CD4-positive, alpha-beta T cell (primary cell): ENCODE measurements around the gene EHD3. TPM values are rescaled to one million over a fixed set of nuclear protein-coding genes. Genes with fewer than 3 reads are reported as not detected.
A peak's percentile ranks its signal among the peaks of the same experiment; 100 is the strongest.

Source experiments
- ATAC-seq: fragments of 200-7000 bp; cut with Tn5 transposase; one replicate; pipeline ENCODE4 v1.10.0; 2022; ENCODE audit warnings: mild to moderate bottlenecking; ENCODE audit not compliant: poor library complexity
- CTCF ChIA-PET: fragments of 350-600 bp; sonication (Branson Sonifier 250); formaldehyde crosslinking; loops from one replicate; lab custom pipeline; 2021; ENCODE audit warnings: antibody characterized with exemption, inconsistent platforms; lab: Charles Lee
- POLR2A ChIA-PET: fragments of 350-600 bp; sonication (Branson Sonifier 250); formaldehyde crosslinking; loops from one replicate; lab custom pipeline; 2021; ENCODE audit warnings: antibody characterized with exemption, inconsistent platforms; lab: Charles Lee
- DNase-seq, 14 experiments: peaks; one replicate each; pipeline ENCODE4 v3.0.0-alpha.2; 2013 to 2020; ENCODE audit warnings: mixed read lengths in 2 of 14
- H3K27ac ChIP-seq, 2 donors: one replicate each; pipeline versions ENCODE4 v1.5.1 to v1.7.0; 2013; ENCODE audit warnings: low read length in 2 of 2, low read depth in 1 of 2, mild to moderate bottlenecking in 1 of 2
- H3K27me3 ChIP-seq, 2 experiments: 1 replicate in 1 of 2; 2 replicates in 1 of 2; pipeline versions ENCODE4 v1.6.1 to v1.7.0; 2013; ENCODE audit warnings: low read length in 2 of 2, control low read depth in 1 of 2, mild to moderate bottlenecking in 1 of 2, moderate library complexity in 1 of 2; ENCODE audit not compliant: insufficient read depth in 2 of 2, control insufficient read depth in 1 of 2
- H3K36me3 ChIP-seq: one replicate; pipeline ENCODE4 v1.6.1; 2013; ENCODE audit warnings: low read length, control low read depth; ENCODE audit not compliant: insufficient read depth
- H3K4me1 ChIP-seq: one replicate; pipeline ENCODE4 v1.6.1; 2013; ENCODE audit warnings: low read length, control low read depth; ENCODE audit not compliant: insufficient read depth
- H3K4me3 ChIP-seq: one replicate; pipeline ENCODE4 v1.5.1; 2013; ENCODE audit warnings: mild to moderate bottlenecking, low read length, moderate library complexity
- H3K9me3 ChIP-seq, 2 experiments: 1 replicate in 1 of 2; 2 replicates in 1 of 2; pipeline versions ENCODE4 v1.6.1 to v1.7.0; 2013; ENCODE audit warnings: low read length in 2 of 2, mild to moderate bottlenecking in 2 of 2, control low read depth in 1 of 2, moderate library complexity in 1 of 2; ENCODE audit not compliant: control insufficient read depth in 1 of 2, insufficient read depth in 1 of 2
- H3K27ac Mint-ChIP-seq: one replicate; pipeline ENCODE4 v1.8.0; 2020; ENCODE audit warnings: mixed read lengths
- H3K27me3 Mint-ChIP-seq: one replicate; pipeline ENCODE4 v1.8.0; 2021; ENCODE audit warnings: mixed read lengths
- H3K36me3 Mint-ChIP-seq: one replicate; pipeline ENCODE4 v1.8.0; 2021; ENCODE audit warnings: low read depth, mixed read lengths
- H3K4me1 Mint-ChIP-seq: one replicate; pipeline ENCODE4 v1.8.0; 2021; ENCODE audit warnings: low read depth, mixed read lengths
- H3K4me3 Mint-ChIP-seq: one replicate; pipeline ENCODE4 v1.8.0; 2020; ENCODE audit warnings: mild to moderate bottlenecking, mixed read lengths
- H3K9me3 Mint-ChIP-seq: one replicate; pipeline ENCODE4 v1.8.0; 2020; ENCODE audit warnings: mixed read lengths
- intact Hi-C, 2 experiments: fragments of 100-400 bp; cut with DNase I in 1 of 2; cut with micrococcal nuclease in 1 of 2; formaldehyde crosslinking; loops; one replicate each; pipeline versions ENCODE4 v1.15.1 to v1.9.0; 2023 to 2025; cut with DNase I, micrococcal nuclease
- polyA plus RNA-seq, 2 donors: library from polyadenylated mRNA; unstranded; fragments of 120-200 nt; gene quantifications; one replicate each; pipeline ENCODE4 v1.2.1, GENCODE V29; 2013
- total RNA-seq, 174 experiments: library from RNA in 2 of 174; stranded (reverse) in 2 of 174; gene quantifications; one replicate each; pipeline ENCODE4 v1.2.3 and lab custom pipeline; 2021 to 2026
- TF ChIP-seq, protein P1 (sequence below): fragments of 200-600 bp; IDR thresholded peaks from one replicate; pipeline ENCODE4 v1.8.0; 2022; ENCODE audit warnings: antibody characterized with exemption, mild to moderate bottlenecking

The EHD3 gene
- total RNA-seq = 1 to 10 TPM; 1.4 to 1.7 TPM
- 4.0 TPM for polyA plus RNA-seq (2013, experiment 1 of 2)
- polyA plus RNA-seq (2013, experiment 2 of 2) = 3.8 TPM
- total RNA-seq (lab: John Stamatoyannopoulos, UW) = 0.36 to 15.3 (median 7.0) reads per million in 172 experiments

DNA sequence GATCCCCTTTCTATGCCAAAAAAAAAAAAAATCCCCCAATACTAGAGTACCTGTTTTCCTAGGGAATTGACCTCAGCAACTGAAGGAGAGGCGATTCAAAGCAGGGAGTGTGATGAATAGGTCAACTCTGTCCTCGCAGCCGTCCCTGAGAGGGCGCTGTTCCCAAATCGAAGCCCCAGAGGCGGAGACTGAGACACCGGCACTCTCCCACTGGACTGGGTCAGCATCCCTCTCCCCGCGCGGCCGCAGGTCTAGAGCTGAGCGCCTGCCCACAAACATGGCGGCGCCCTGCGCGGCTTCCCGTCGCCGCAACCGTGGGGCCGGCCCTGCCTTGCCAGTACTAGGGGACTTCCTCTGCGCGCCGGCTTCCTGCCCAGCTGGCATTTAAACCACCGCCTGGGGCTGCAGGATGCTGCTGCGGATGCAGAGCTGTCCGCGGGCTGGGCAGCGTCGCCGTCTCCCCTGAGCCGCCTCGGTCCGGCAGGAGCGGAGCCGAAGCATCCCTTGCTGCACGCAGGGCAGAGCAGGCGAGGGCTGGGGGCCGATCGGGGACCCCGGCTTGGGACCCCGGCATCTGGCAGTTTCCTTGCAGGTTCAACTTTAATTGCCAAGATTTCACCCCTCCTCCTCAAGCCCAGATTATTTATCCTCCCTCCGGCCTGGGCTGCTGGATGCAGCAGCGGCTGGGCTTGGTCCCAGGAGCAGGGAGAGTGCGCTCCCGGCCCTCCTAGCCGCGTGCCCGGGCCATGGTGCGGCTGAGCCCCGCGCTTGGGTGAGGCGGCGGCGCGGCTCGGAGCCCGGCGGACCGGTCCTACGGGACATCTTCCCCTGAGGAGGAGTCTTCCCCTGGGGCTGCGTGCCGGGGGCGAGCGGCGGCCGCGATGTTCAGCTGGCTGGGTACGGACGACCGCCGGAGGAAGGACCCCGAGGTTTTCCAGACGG lies at the start of gene EHD3:
Gene EHD3, plus strand, starts transcription at position 412 of the 942 bp plus-strand sequence. Its CDS starts 470 bp downstream, at position 882.
- ATAC-seq (peak; percentile 97), DNase-seq (peak; percentile 51 to 85 (median 71))
- Mint-ChIP-seq H3K36me3 (no peaks in the 10 kb centered on the region), H3K27ac (peak within 1 kb of the TSS; percentile 78), H3K4me1 (peaks cover 31% of the 10 kb centered on the region), H3K9me3 (no peaks in the 10 kb centered on the region), H3K4me3 (peak within 1 kb of the TSS; percentile 86), H3K27me3 (peaks cover 9% of the 10 kb centered on the region)
- Histone ChIP-seq H3K27me3 (no peaks in the 10 kb centered on the region), H3K27ac (no peak within 1 kb of the TSS), H3K4me1 (peaks cover 20% of the 10 kb centered on the region), H3K4me3 (peak within 1 kb of the TSS; percentile 73), H3K9me3 (no peaks in the 10 kb centered on the region), H3K36me3 (no peaks in the 10 kb centered on the region)
- POLR2A ChIA-PET = no interaction called here
- intact Hi-C loops = loop anchor here in 1 of 2 experiments (5.0 to 10.0 kb wide), 5 partner anchors 98 to 1079 kb away; partner anchors contain the start of genes SLC30A6 and SPAST
- CTCF ChIA-PET = interaction anchor here (0.6 to 1.0 kb wide), 2 partner anchors 522 to 990 kb away, joined by 4 read pairs; no protein-coding TSS in a partner anchor
- TF ChIP-seq, protein P1, sequence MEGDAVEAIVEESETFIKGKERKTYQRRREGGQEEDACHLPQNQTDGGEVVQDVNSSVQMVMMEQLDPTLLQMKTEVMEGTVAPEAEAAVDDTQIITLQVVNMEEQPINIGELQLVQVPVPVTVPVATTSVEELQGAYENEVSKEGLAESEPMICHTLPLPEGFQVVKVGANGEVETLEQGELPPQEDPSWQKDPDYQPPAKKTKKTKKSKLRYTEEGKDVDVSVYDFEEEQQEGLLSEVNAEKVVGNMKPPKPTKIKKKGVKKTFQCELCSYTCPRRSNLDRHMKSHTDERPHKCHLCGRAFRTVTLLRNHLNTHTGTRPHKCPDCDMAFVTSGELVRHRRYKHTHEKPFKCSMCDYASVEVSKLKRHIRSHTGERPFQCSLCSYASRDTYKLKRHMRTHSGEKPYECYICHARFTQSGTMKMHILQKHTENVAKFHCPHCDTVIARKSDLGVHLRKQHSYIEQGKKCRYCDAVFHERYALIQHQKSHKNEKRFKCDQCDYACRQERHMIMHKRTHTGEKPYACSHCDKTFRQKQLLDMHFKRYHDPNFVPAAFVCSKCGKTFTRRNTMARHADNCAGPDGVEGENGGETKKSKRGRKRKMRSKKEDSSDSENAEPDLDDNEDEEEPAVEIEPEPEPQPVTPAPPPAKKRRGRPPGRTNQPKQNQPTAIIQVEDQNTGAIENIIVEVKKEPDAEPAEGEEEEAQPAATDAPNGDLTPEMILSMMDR = no peak

DNA sequence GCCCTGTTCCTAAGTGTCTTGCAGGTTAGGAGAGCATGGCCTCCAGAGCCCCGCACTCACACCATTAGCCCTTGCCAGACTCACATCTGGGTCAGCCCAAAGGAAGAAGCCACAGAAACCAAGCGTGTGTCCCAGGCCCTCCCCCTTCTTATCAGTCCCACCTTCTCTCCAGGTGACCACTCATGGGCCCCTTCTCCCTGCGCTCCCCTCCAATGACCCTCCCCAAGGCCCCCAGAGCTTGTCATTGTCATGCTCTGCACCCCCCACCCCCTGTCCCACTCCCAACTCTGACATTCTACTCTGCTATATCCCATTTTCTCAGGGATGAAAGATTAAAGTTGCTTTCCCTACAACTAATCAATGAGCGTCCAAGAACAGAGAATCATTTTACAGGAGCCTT lies 46.8 kb upstream of the EHD3 start:
- ATAC-seq (no peak), DNase-seq (no peak)
- ChIA-PET CTCF (no interaction called here), POLR2A (no interaction called here)
- H3K9me3 Mint-ChIP-seq = no peaks in the 10 kb centered on the region
- no peaks in the 10 kb centered on the region for H3K27me3 ChIP-seq
- H3K36me3 Mint-ChIP-seq = peaks cover 4% of the 10 kb centered on the region
- no peaks in the 10 kb centered on the region for H3K4me1 ChIP-seq
- H3K4me1 Mint-ChIP-seq = no peaks in the 10 kb centered on the region
- no peak overlapping the region for H3K27ac ChIP-seq
- no peaks in the 10 kb centered on the region for H3K36me3 ChIP-seq
- intact Hi-C loops = no loop called here
- H3K4me3 ChIP-seq = no peak overlapping the region
- no peaks in the 10 kb centered on the region for H3K9me3 ChIP-seq
- H3K27me3 Mint-ChIP-seq = no peaks in the 10 kb centered on the region
- H3K27ac Mint-ChIP-seq = no peak overlapping the region
- TF ChIP-seq, protein P1 = no peak
- H3K4me3 Mint-ChIP-seq = no peak overlapping the region

DNA sequence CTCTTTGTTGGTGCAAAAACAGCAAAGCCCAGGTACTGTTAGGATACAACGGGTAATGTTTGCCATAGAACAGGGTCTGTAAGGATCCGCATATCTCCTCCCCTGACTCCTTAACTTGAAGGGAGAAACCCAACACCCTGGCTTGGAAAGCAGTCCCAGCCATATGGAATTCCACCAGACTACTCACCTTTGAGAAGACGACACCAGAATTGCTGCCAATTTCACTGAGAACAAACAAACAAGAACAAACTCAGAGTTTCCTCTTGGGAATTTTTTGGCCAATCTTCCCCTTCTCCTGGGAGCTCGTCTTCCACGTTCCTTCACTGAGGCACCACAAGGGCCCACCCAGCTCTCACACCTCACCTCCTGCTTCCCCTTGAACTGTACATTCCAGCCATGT lies 45.8 kb upstream of the EHD3 start:
- ChIA-PET CTCF (no interaction called here), POLR2A (no interaction called here)
- Mint-ChIP-seq H3K27ac (no peak overlapping the region), H3K27me3 (no peaks in the 10 kb centered on the region), H3K36me3 (peaks cover 4% of the 10 kb centered on the region), H3K4me1 (no peaks in the 10 kb centered on the region), H3K4me3 (no peak overlapping the region), H3K9me3 (no peaks in the 10 kb centered on the region)
- TF ChIP-seq, protein P1 = no peak
- Histone ChIP-seq H3K4me3 (no peak overlapping the region), H3K27me3 (no peaks in the 10 kb centered on the region), H3K27ac (no peak overlapping the region), H3K36me3 (no peaks in the 10 kb centered on the region), H3K4me1 (no peaks in the 10 kb centered on the region), H3K9me3 (no peaks in the 10 kb centered on the region)
- no peak for ATAC-seq
- intact Hi-C loops = no loop called here
- DNase-seq = no peak
